NB4 (cell line): Measurements from ENCODE around the gene ZNF827.

Experiments used
- POLR2A ChIP-seq: IDR thresholded peaks from 2 replicates; pipeline ENCODE4 v1.6.1; 2011; ENCODE audit warnings: mild to moderate bottlenecking; ENCODE audit not compliant: insufficient read length; ENCODE audit errors: extremely low read depth
- TF ChIP-seq, protein P1 (sequence below): IDR thresholded peaks from one replicate; pipeline ENCODE4 v1.5.1; 2012; ENCODE audit warnings: low read depth, low read length

- TF ChIP-seq POLR2A, result no peak
- TF ChIP-seq, protein P1, sequence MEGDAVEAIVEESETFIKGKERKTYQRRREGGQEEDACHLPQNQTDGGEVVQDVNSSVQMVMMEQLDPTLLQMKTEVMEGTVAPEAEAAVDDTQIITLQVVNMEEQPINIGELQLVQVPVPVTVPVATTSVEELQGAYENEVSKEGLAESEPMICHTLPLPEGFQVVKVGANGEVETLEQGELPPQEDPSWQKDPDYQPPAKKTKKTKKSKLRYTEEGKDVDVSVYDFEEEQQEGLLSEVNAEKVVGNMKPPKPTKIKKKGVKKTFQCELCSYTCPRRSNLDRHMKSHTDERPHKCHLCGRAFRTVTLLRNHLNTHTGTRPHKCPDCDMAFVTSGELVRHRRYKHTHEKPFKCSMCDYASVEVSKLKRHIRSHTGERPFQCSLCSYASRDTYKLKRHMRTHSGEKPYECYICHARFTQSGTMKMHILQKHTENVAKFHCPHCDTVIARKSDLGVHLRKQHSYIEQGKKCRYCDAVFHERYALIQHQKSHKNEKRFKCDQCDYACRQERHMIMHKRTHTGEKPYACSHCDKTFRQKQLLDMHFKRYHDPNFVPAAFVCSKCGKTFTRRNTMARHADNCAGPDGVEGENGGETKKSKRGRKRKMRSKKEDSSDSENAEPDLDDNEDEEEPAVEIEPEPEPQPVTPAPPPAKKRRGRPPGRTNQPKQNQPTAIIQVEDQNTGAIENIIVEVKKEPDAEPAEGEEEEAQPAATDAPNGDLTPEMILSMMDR, result no peak
These were observed 142.3 kb downstream of the ZNF827 start for GRCh38 chr4:145796346-145796745.
